ENCODE measurements around the gene GSTM5. TPM values are rescaled to one million over a fixed set of nuclear protein-coding genes. Genes with fewer than 3 reads are reported as not detected.

GSTM5 gene
- total RNA-seq, 1 donor from 2014 or later, result not detected

DNA sequence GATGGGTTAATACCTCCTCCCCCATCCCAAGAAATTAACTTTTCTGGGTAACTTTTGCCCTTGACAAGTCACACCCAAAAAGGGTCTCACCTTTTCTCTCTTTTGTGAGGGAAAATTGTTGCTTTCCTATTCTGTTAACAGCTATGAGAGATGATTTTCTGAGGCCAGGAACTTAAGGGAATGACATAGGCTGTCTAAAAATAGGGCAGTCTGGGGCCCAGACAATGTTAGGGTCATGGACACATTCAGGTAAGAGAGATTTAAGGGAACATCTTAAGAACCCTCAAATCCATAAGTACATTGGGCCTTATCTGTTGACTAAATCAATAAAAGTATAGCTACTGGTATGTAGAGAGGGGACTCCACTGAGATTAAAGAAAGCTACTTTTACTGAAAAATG is 37.2 kb downstream of the GSTM5 start:
- H3K36me3 Mint-ChIP-seq (ENCODE audit: low read depth, unreplicated experiment), result peaks cover 2% of the 10 kb centered on the region
- H3K9ac ChIP-seq (ENCODE audit: low read length), result no peak overlapping the region
- DNase-seq (ENCODE audit: low read depth), result no peak
- H4K20me1 ChIP-seq (ENCODE audit: insufficient read depth, low read length), result no peaks in the 10 kb centered on the region
- peaks cover 3% of the 10 kb centered on the region for H3K9me3 ChIP-seq (ENCODE audit: insufficient read depth, low read depth, low read length)
- H3K27ac ChIP-seq (ENCODE audit: low read depth, low read length), result no peak overlapping the region
- no peaks in the 10 kb centered on the region for H3K36me3 ChIP-seq (ENCODE audit: insufficient read depth, low read length)
- TF ChIP-seq CTCF (IDR thresholded peaks at IDR 0.05; ENCODE audit: insufficient read depth, low read depth, low read length) (no peak), EZH2 (IDR thresholded peaks at IDR 0.05; ENCODE audit: insufficient read depth, low read length) (no peak)
- peaks cover 3% of the 10 kb centered on the region for H3K27me3 ChIP-seq (ENCODE audit: insufficient read depth, low read length)
- no peak overlapping the region for H3K4me3 Mint-ChIP-seq (ENCODE audit: unreplicated experiment)
- H3K4me2 ChIP-seq (ENCODE audit: low read length), result no peak overlapping the region
- H3K27me3 Mint-ChIP-seq (ENCODE audit: low read depth, unreplicated experiment), result peaks cover 67% of the 10 kb centered on the region
- no peak for FAIRE-seq
- no peak overlapping the region for H2AFZ ChIP-seq (ENCODE audit: low read depth, low read length)
- H3K4me1 ChIP-seq (ENCODE audit: insufficient read depth, low read length), result no peaks in the 10 kb centered on the region
- peaks cover 21% of the 10 kb centered on the region for H3K9me3 Mint-ChIP-seq (ENCODE audit: unreplicated experiment)
- H3K27ac Mint-ChIP-seq (ENCODE audit: unreplicated experiment), result no peak overlapping the region
- H3K79me2 ChIP-seq (ENCODE audit: insufficient read depth, low read length), result no peaks in the 10 kb centered on the region
- no peaks in the 10 kb centered on the region for H3K4me1 Mint-ChIP-seq (ENCODE audit: low read depth, unreplicated experiment)
- no peak overlapping the region for H3K4me3 ChIP-seq (ENCODE audit: insufficient read depth, low read depth, low read length)

DNA sequence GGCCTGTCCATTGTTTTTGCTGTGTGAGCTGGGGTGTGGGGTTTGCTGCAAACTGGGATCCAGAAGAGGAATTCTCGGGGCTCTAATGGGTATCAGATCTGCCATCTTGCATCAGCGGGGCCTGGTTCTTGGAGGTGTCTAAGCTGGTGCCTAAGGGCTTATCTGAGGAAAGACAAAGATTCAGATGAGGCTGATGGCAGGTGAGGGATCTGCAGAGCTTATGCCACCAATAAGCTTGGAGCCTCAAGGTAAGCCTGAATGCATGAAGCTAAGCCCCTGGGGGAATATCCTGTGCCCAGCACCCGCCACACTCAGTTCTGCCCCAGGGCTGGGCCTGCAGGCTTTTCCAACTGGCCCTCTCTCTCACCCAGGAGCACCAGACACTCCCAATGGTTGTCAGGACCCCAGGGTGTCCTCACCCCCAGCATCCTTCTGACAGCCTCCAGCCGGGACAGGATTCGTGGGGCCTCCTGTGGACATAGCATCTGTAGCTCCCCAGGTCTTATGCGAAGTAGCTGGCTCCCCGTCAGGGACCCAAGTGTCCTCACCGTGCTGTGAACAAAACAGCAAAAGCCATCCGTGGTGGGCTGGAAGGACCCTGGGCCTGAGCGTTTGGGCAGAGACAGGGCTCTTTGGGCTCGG is 38.3 kb downstream of the GSTM5 start:
- DNase-seq (ENCODE audit: low read depth), result no peak
- H3K27ac ChIP-seq (ENCODE audit: low read depth, low read length), result no peak overlapping the region

More for the DNA sequence above, 38.3 kb downstream of the GSTM5 start:
- no peaks in the 10 kb centered on the region for H3K4me1 Mint-ChIP-seq (ENCODE audit: low read depth, unreplicated experiment)
- peaks cover 21% of the 10 kb centered on the region for H3K9me3 Mint-ChIP-seq (ENCODE audit: unreplicated experiment)
- Histone ChIP-seq H3K4me1 (ENCODE audit: insufficient read depth, low read length) (no peaks in the 10 kb centered on the region), H3K79me2 (ENCODE audit: insufficient read depth, low read length) (no peaks in the 10 kb centered on the region), H3K27me3 (ENCODE audit: insufficient read depth, low read length) (peaks cover 3% of the 10 kb centered on the region), H2AFZ (ENCODE audit: low read depth, low read length) (no peak overlapping the region), H3K36me3 (ENCODE audit: insufficient read depth, low read length) (no peaks in the 10 kb centered on the region), H3K4me3 (ENCODE audit: insufficient read depth, low read depth, low read length) (no peak overlapping the region), H3K9ac (ENCODE audit: low read length) (no peak overlapping the region), H3K4me2 (ENCODE audit: low read length) (no peak overlapping the region), H3K9me3 (ENCODE audit: insufficient read depth, low read depth, low read length) (peaks cover 3% of the 10 kb centered on the region), H4K20me1 (ENCODE audit: insufficient read depth, low read length) (no peaks in the 10 kb centered on the region)
- FAIRE-seq, result no peak
- H3K36me3 Mint-ChIP-seq (ENCODE audit: low read depth, unreplicated experiment), result peaks cover 2% of the 10 kb centered on the region
- H3K4me3 Mint-ChIP-seq (ENCODE audit: unreplicated experiment), result peak overlapping the region; percentile 40
- H3K27me3 Mint-ChIP-seq (ENCODE audit: low read depth, unreplicated experiment), result peaks cover 62% of the 10 kb centered on the region
- TF ChIP-seq EZH2 (IDR thresholded peaks at IDR 0.05; ENCODE audit: insufficient read depth, low read length), result no peak
- TF ChIP-seq CTCF (IDR thresholded peaks at IDR 0.05; ENCODE audit: insufficient read depth, low read depth, low read length), result no peak
- no peak overlapping the region for H3K27ac Mint-ChIP-seq (ENCODE audit: unreplicated experiment)
